Neural crest cell (in vitro differentiated cells): Measurements from ENCODE around the gene GOPC. TPM values are rescaled to one million over a fixed set of nuclear protein-coding genes. Genes with fewer than 3 reads are reported as not detected.

Source experiments
- DNase-seq: peaks from one replicate; pipeline ENCODE4 v3.0.0; 2021; ENCODE audit warnings: low read depth, mixed read lengths, low spot score
- H3K27ac Mint-ChIP-seq: one replicate; pipeline ENCODE4 v1.8.0; 2021; ENCODE audit warnings: mild to moderate bottlenecking, mixed read lengths; ENCODE audit not compliant: unreplicated experiment
- H3K27me3 Mint-ChIP-seq: 2 replicates; pipeline ENCODE4 v1.8.0; 2021; ENCODE audit warnings: low read depth, mild to moderate bottlenecking, mixed read lengths
- H3K36me3 Mint-ChIP-seq: 2 replicates; pipeline ENCODE4 v1.8.0; 2021; ENCODE audit warnings: low read depth, mild to moderate bottlenecking, mixed read lengths
- H3K4me1 Mint-ChIP-seq: 2 replicates; pipeline ENCODE4 v1.8.0; 2021; ENCODE audit warnings: mixed read lengths
- H3K4me3 Mint-ChIP-seq: one replicate; pipeline ENCODE4 v1.8.0; 2021; ENCODE audit warnings: mild to moderate bottlenecking, mixed read lengths
- H3K9me3 Mint-ChIP-seq: 2 replicates; pipeline ENCODE4 v1.8.0; 2021; ENCODE audit warnings: mixed read lengths
- CTCF ChIP-seq: fragments of 200-600 bp; sonication (generic); conservative IDR thresholded peaks from 2 replicates; pipeline ENCODE4 v1.5.0; 2021; ENCODE audit warnings: antibody characterized with exemption, mild to moderate bottlenecking
- total RNA-seq: library from RNA; stranded (reverse); gene quantifications from 2 replicates; pipeline ENCODE4 v1.2.1, GENCODE V29; 2021

Gene GOPC
- total RNA-seq, 1 donor from 2014 or later: 30.7 TPM

- Mint-ChIP-seq H3K36me3 (peaks cover under 1% of the 10 kb centered on the region), H3K27ac (no peak overlapping the region), H3K4me1 (peaks cover 4% of the 10 kb centered on the region)
Observed at GRCh38 chr6:117557951-117558350, 44.4 kb downstream of the GOPC start.

GRCh38 chr6:117555882-117556498, 46.3 kb downstream of the GOPC start:
- Mint-ChIP-seq H3K27ac (no peak overlapping the region), H3K4me3 (no peak overlapping the region), H3K9me3 (no peaks in the 10 kb centered on the region), H3K36me3 (no peaks in the 10 kb centered on the region), H3K4me1 (peaks cover 4% of the 10 kb centered on the region), H3K27me3 (no peaks in the 10 kb centered on the region)
- peak; percentile 62 for DNase-seq
- peak; percentile 97 for TF ChIP-seq CTCF

More at GRCh38 chr6:117557951-117558350, 44.4 kb downstream of the GOPC start:
- H3K27me3 Mint-ChIP-seq: no peaks in the 10 kb centered on the region
- no peak for TF ChIP-seq CTCF
- no peak overlapping the region for H3K4me3 Mint-ChIP-seq
- DNase-seq: no peak
- no peaks in the 10 kb centered on the region for H3K9me3 Mint-ChIP-seq

- H3K27me3 Mint-ChIP-seq: no peaks in the 10 kb centered on the region
- no peak for DNase-seq
- no peaks in the 10 kb centered on the region for H3K36me3 Mint-ChIP-seq
- H3K27ac Mint-ChIP-seq: no peak overlapping the region
- H3K4me3 Mint-ChIP-seq: no peak overlapping the region
- no peaks in the 10 kb centered on the region for H3K9me3 Mint-ChIP-seq
- H3K4me1 Mint-ChIP-seq: peaks cover 4% of the 10 kb centered on the region
- no peak for TF ChIP-seq CTCF
Observed at GRCh38 chr6:117555262-117555849, 47.0 kb downstream of the GOPC start.

- no peak overlapping the region for H3K27ac Mint-ChIP-seq
- no peak for TF ChIP-seq CTCF
- no peaks in the 10 kb centered on the region for H3K27me3 Mint-ChIP-seq
- H3K36me3 Mint-ChIP-seq: no peaks in the 10 kb centered on the region
- H3K4me1 Mint-ChIP-seq: peaks cover 4% of the 10 kb centered on the region
- no peak for DNase-seq
- H3K9me3 Mint-ChIP-seq: no peaks in the 10 kb centered on the region
- no peak overlapping the region for H3K4me3 Mint-ChIP-seq
Observed at GRCh38 chr6:117553142-117553541, 49.2 kb downstream of the GOPC start.

- no peak for TF ChIP-seq CTCF
- Mint-ChIP-seq H3K4me3 (no peak overlapping the region), H3K4me1 (peaks cover 4% of the 10 kb centered on the region), H3K27me3 (no peaks in the 10 kb centered on the region), H3K27ac (no peak overlapping the region), H3K36me3 (no peaks in the 10 kb centered on the region), H3K9me3 (no peaks in the 10 kb centered on the region)
- DNase-seq: no peak
Observed at GRCh38 chr6:117552618-117553017, 49.7 kb downstream of the GOPC start.
